ENCODE measurements around the gene TRPM2. TPM values are rescaled to one million over a fixed set of nuclear protein-coding genes. Genes with fewer than 3 reads are reported as not detected.

Gene TRPM2
- total and polyA plus RNA-seq, 2 of the 13 experiments (the other 11 are each of a cell fraction or from before 2014, with no cell fraction given): 0.07 to 0.20 TPM

DNA sequence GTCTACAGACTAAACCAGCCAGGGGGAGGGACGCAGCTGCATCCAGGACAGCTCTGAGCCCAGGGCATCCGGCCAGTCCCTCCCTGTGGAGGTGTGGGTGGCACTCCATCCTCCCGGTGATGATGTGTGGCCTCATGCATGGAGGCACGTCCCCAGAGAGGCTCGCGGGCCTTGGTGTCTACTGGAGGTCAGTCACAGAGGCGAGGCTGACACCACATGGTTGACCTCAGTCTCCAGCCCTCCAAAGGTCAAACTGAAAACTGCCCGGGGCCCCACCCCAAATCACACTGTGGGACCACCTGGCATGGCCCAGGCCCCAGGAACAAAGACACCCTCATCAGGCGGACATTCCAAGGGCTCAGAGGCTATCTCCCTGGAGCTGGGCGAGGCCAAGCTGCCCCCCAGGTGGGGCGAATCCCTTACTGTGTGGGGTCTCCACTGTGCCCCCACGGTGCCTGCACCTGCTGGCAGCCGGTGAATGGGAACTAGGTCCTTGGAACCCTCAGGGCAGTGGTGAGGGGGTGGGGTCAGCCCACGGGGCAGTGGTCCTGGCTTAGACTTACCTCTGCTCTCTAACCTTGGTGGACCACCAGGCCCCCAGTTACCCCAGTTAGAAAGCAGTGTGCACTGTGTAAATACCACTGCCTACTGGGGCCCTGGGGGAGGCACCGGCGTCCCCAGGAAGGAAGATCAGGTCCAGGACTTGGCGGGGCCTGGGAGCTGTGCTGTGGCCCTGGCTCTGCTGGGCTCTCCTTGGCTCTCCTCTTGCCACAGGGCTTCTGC, 49.1 kb downstream of the TRPM2 start:
- Histone ChIP-seq H3K4me2 (ENCODE audit: low read depth, low read length) (no peak overlapping the region), H3K9me3 (ENCODE audit: low read length) (0 out of 2 replicates have a peak, but pooled peaks cover 7% of the 10 kb centered on the region), H4K20me1 (ENCODE audit: insufficient read depth, low read length) (no peaks in the 10 kb centered on the region), H3K9ac (ENCODE audit: insufficient read depth, low read depth, low read length) (no peak overlapping the region), H3K27me3 (ENCODE audit: control insufficient read depth in 1 of 2, insufficient read depth in 2 of 2, low read length in 2 of 2) (peaks cover 10 to 39% of the 10 kb centered on the region in 2 experiments; a peak in 4 of 5 replicates), H3K4me1 (ENCODE audit: insufficient read depth, low read length) (no peaks in the 10 kb centered on the region), H3K27ac (ENCODE audit: extremely low read length, insufficient read depth, low read length) (no peak overlapping the region), H3K79me2 (ENCODE audit: insufficient read depth, low read length) (no peaks in the 10 kb centered on the region), H3K36me3 (replicated peaks in 1 of 2; ENCODE audit: control insufficient read depth in 1 of 2, insufficient read depth in 2 of 2, low read length in 2 of 2) (no peaks in the 10 kb centered on the region), H3K4me3 (replicated peaks in 1 of 3; ENCODE audit: insufficient read depth in 1 of 3, low read depth in 2 of 3, low read length in 3 of 3) (no peak overlapping the region), H2AFZ (ENCODE audit: low read length) (no peak overlapping the region)
- intact Hi-C loops (cut with micrococcal nuclease; ENCODE audit: unreplicated experiment) (no loop called here), in situ Hi-C loops (cut with HindIII; ENCODE audit: extremely low pct_ligation_motif_present, low pct_unique_long_range_greater_than_20kb) (no loop called here)
- no peak for DNase-seq (ENCODE audit: low spot score)
- ChIA-PET CTCF (ENCODE audit: low intra/inter-chr PET ratio, low total read pairs) (no interaction called here), POLR2A (no interaction called here)
- FAIRE-seq: no peak
- 70% methylated on average over 2 of the region's 17 CpGs for WGBS (ENCODE audit: low lambda C conversion rate)
- TF ChIP-seq ZNF121 (CRISPR knock-in tag; IDR thresholded peaks at IDR 0.05): no peak
- TF ChIP-seq ZNF230 (CRISPR knock-in tag; IDR thresholded peaks at IDR 0.05): no peak
- TF ChIP-seq, protein P1, sequence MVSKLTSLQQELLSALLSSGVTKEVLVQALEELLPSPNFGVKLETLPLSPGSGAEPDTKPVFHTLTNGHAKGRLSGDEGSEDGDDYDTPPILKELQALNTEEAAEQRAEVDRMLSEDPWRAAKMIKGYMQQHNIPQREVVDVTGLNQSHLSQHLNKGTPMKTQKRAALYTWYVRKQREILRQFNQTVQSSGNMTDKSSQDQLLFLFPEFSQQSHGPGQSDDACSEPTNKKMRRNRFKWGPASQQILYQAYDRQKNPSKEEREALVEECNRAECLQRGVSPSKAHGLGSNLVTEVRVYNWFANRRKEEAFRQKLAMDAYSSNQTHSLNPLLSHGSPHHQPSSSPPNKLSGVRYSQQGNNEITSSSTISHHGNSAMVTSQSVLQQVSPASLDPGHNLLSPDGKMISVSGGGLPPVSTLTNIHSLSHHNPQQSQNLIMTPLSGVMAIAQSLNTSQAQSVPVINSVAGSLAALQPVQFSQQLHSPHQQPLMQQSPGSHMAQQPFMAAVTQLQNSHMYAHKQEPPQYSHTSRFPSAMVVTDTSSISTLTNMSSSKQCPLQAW (CRISPR knock-in tag; IDR thresholded peaks at IDR 0.05): no peak
- TF ChIP-seq, protein P2, sequence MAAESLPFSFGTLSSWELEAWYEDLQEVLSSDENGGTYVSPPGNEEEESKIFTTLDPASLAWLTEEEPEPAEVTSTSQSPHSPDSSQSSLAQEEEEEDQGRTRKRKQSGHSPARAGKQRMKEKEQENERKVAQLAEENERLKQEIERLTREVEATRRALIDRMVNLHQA (CRISPR knock-in tag; IDR thresholded peaks at IDR 0.05): no peak
- TF ChIP-seq MIER3 (CRISPR knock-in tag; IDR thresholded peaks at IDR 0.05; ENCODE audit: borderline replicate concordance): no peak
- TF ChIP-seq NR2F6 (IDR thresholded peaks at IDR 0.05): no peak
- no peak for TF ChIP-seq NR2F6 (CRISPR knock-in tag; IDR thresholded peaks at IDR 0.05)
- TF ChIP-seq YEATS2 (CRISPR knock-in tag; IDR thresholded peaks at IDR 0.05; ENCODE audit: borderline replicate concordance): no peak
- TF ChIP-seq ZNF354B (CRISPR knock-in tag; IDR thresholded peaks at IDR 0.05): no peak
- TF ChIP-seq ZNF382 (CRISPR knock-in tag; IDR thresholded peaks at IDR 0.05; ENCODE audit: borderline replicate concordance): no peak
- TF ChIP-seq ZBTB7A (CRISPR knock-in tag; IDR thresholded peaks at IDR 0.05): no peak
- TF ChIP-seq ZNF703 (CRISPR knock-in tag; IDR thresholded peaks at IDR 0.05; ENCODE audit: borderline replicate concordance): no peak
- no peak for TF ChIP-seq ZNF431 (CRISPR knock-in tag; IDR thresholded peaks at IDR 0.05; ENCODE audit: borderline replicate concordance, low read depth)
- no peak for TF ChIP-seq HNRNPK (IDR thresholded peaks at IDR 0.05; ENCODE audit: low read depth, low read length, poor library complexity, severe bottlenecking)
- TF ChIP-seq CBX1 (IDR thresholded peaks at IDR 0.05; ENCODE audit: low read depth): no peak
- TF ChIP-seq, protein P3, sequence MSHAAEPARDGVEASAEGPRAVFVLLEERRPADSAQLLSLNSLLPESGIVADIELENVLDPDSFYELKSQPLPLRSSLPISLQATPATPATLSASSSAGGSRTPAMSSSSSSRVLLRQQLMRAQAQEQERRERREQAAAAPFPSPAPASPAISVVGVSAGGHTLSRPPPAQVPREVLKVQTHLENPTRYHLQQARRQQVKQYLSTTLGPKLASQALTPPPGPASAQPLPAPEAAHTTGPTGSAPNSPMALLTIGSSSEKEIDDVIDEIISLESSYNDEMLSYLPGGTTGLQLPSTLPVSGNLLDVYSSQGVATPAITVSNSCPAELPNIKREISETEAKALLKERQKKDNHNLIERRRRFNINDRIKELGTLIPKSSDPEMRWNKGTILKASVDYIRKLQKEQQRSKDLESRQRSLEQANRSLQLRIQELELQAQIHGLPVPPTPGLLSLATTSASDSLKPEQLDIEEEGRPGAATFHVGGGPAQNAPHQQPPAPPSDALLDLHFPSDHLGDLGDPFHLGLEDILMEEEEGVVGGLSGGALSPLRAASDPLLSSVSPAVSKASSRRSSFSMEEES (CRISPR knock-in tag; IDR thresholded peaks at IDR 0.05): no peak
- TF ChIP-seq ADNP (CRISPR knock-in tag; IDR thresholded peaks at IDR 0.05): no peak
- TF ChIP-seq HNRNPH1 (optimal IDR thresholded peaks at IDR 0.05; ENCODE audit: low read depth, low read length): no peak
- TF ChIP-seq GTF2F1 (IDR thresholded peaks at IDR 0.05; ENCODE audit: low read length): no peak
- no peak for TF ChIP-seq CHD2 (IDR thresholded peaks at IDR 0.05; ENCODE audit: low read depth, low read length)
- no peak for ATAC-seq
- no TSS peak for BruUV-seq (replicated peaks)

Measured in HepG2 (cell line).